Neural cell (in vitro differentiated cells): ENCODE data around the gene PIK3CG. TPM values are rescaled to one million over a fixed set of nuclear protein-coding genes. Genes with fewer than 3 reads are reported as not detected.

Source experiments
- H2AFZ ChIP-seq: fragments of 200-600, 300-800 bp; sonication (generic), shearing (Covaris generic); 2 replicates; pipeline ENCODE4 v1.6.0; 2014; ENCODE audit warnings: low read depth, mild to moderate bottlenecking, antibody characterized with exemption, low read length, moderate library complexity
- H3F3A ChIP-seq: fragments of 200-600 bp; shearing (Covaris generic); 2 replicates; pipeline ENCODE4 v1.6.1; 2016; ENCODE audit warnings: mild to moderate bottlenecking, moderate library complexity, mixed read lengths, antibody characterized with exemption, low read length; ENCODE audit not compliant: insufficient read depth, poor library complexity, severe bottlenecking
- H3K27ac ChIP-seq: fragments of 200-600, 300-800 bp; sonication (generic), shearing (Covaris generic); 2 replicates; pipeline ENCODE4 v1.5.1; 2014; ENCODE audit warnings: mild to moderate bottlenecking, low read length, moderate library complexity
- H3K27me3 ChIP-seq: fragments of 300-800, 200-600 bp; sonication (generic), shearing (Covaris generic); 2 replicates; pipeline ENCODE4 v1.6.0; 2014; ENCODE audit warnings: mild to moderate bottlenecking, low read depth, low read length, moderate library complexity; ENCODE audit not compliant: insufficient read depth
- H3K36me3 ChIP-seq: fragments of 300-800, 200-600 bp; sonication (generic), shearing (Covaris generic); 2 replicates; pipeline ENCODE4 v1.5.1; 2014; ENCODE audit warnings: mild to moderate bottlenecking, antibody characterized with exemption, low read length, moderate library complexity; ENCODE audit not compliant: insufficient read depth
- H3K4me2 ChIP-seq: fragments of 300-800, 200-600 bp; sonication (generic), shearing (Covaris generic); 2 replicates; pipeline ENCODE4 v1.6.0; 2014; ENCODE audit warnings: mild to moderate bottlenecking, low read length
- H3K4me3 ChIP-seq: fragments of 300-800, 200-600 bp; sonication (generic), shearing (Covaris generic); 2 replicates; pipeline ENCODE4 v1.5.1; 2014; ENCODE audit warnings: mild to moderate bottlenecking, low read length, moderate library complexity
- H3K79me2 ChIP-seq: fragments of 200-600 bp; shearing (Covaris generic); replicated peaks from 2 replicates; pipeline ENCODE4 v1.6.0; 2014; ENCODE audit warnings: mild to moderate bottlenecking, low read length, moderate library complexity; ENCODE audit not compliant: insufficient read depth
- H3K9ac ChIP-seq: fragments of 300-800, 200-600 bp; sonication (generic), shearing (Covaris generic); 2 replicates; pipeline ENCODE4 v1.6.1; 2016; ENCODE audit warnings: mild to moderate bottlenecking, low read length, mixed read lengths
- H3K9me2 ChIP-seq: fragments of 200-600 bp; shearing (Covaris generic); 2 replicates; pipeline ENCODE4 v1.6.1; 2016; ENCODE audit warnings: mild to moderate bottlenecking, low read length, mixed read lengths; ENCODE audit not compliant: insufficient read depth
- H3K9me3 ChIP-seq: fragments of 200-600, 300-800 bp; sonication (generic), shearing (Covaris generic); 2 replicates; pipeline ENCODE4 v1.6.1; 2016; ENCODE audit warnings: mild to moderate bottlenecking, mixed run types, low read length, moderate library complexity, mixed read lengths
- H4K20me1 ChIP-seq: fragments of 200-600 bp; shearing (Covaris generic); 2 replicates; pipeline ENCODE4 v1.6.1; 2016; ENCODE audit warnings: mild to moderate bottlenecking, mixed run types; ENCODE audit not compliant: insufficient read depth
- EP300 ChIP-seq: fragments of 450-650 bp; conservative IDR thresholded peaks from 2 replicates; pipeline ENCODE4 v1.6.1; 2014; ENCODE audit warnings: antibody characterized with exemption, mild to moderate bottlenecking, moderate library complexity; ENCODE audit not compliant: poor library complexity, severe bottlenecking
- EZH2 ChIP-seq: fragments of 200-600, 300-800 bp; shearing (Covaris generic), sonication (generic); IDR thresholded peaks from 2 replicates; pipeline ENCODE4 v1.6.1; 2014; ENCODE audit warnings: antibody characterized with exemption, low read length, borderline replicate concordance, mild to moderate bottlenecking; ENCODE audit not compliant: insufficient read depth, poor library complexity, severe bottlenecking
- MXI1 ChIP-seq: fragments of 450-650 bp; conservative IDR thresholded peaks from 2 replicates; pipeline ENCODE4 v1.6.1; 2014; ENCODE audit warnings: antibody characterized with exemption, mild to moderate bottlenecking; ENCODE audit not compliant: poor library complexity, severe bottlenecking
- POLR2AphosphoS5 ChIP-seq: IDR thresholded peaks from 2 replicates; pipeline ENCODE4 v1.6.1; 2012
- RAD21 ChIP-seq: fragments of 450-650 bp; conservative IDR thresholded peaks from 2 replicates; pipeline ENCODE4 v1.6.1; 2014; ENCODE audit warnings: antibody characterized with exemption, mild to moderate bottlenecking, moderate library complexity
- SMC3 ChIP-seq: fragments of 450-650 bp; conservative IDR thresholded peaks from 2 replicates; pipeline ENCODE4 v1.6.1; 2014; ENCODE audit warnings: antibody characterized with exemption, mild to moderate bottlenecking, moderate library complexity; ENCODE audit not compliant: poor library complexity
- TAF1 ChIP-seq: IDR thresholded peaks from 2 replicates; pipeline ENCODE4 v1.6.1; 2012; ENCODE audit warnings: low read depth
- polyA plus RNA-seq: library from polyadenylated mRNA; depleted of rRNA; stranded (reverse); fragments of >200 nt; gene quantifications from 2 replicates; pipeline ENCODE4 v1.2.3, GENCODE V29; 2014
- TF ChIP-seq, protein P1 (sequence below): IDR thresholded peaks from 2 replicates; pipeline ENCODE4 v1.6.1; 2012; ENCODE audit warnings: borderline replicate concordance
- TF ChIP-seq, protein P2 (sequence below): fragments of 450-650 bp; IDR thresholded peaks from 2 replicates; pipeline ENCODE4 v1.5.1; 2014; ENCODE audit warnings: antibody characterized with exemption, mild to moderate bottlenecking, moderate library complexity; ENCODE audit not compliant: poor library complexity, severe bottlenecking

PIK3CG gene
- polyA plus RNA-seq, 1 donor from 2014 or later = not detected

DNA sequence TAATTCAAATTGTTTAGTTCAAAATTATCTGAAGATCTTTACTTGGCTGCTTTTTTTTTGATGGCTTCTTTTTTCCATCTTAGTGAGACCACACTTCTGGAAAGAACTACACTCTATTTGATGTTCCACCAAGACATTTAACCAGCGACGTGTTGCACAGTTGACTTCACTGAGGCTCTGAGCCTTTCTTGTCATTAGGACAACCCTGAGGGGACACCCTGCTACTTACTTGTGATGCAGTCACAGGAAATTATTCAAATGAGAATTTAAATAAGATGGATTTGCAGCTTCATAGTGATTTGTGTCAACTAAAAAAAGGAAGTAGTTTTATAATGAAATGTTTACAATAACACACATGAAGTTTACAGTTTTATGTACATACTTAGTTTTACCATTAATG, 25.6 kb upstream of the PIK3CG start:
- Histone ChIP-seq H3K27ac (peak overlapping the region; percentile 11), H3K9me3 (no peaks in the 10 kb centered on the region), H2AFZ (no peak overlapping the region), H4K20me1 (no peaks in the 10 kb centered on the region), H3K79me2 (no peaks in the 10 kb centered on the region), H3K27me3 (no peaks in the 10 kb centered on the region), H3K4me3 (no peak overlapping the region), H3F3A (no peaks in the 10 kb centered on the region), H3K9ac (no peak overlapping the region), H3K9me2 (no peaks in the 10 kb centered on the region), H3K4me2 (no peak overlapping the region), H3K36me3 (no peaks in the 10 kb centered on the region)
- no peak for TF ChIP-seq EP300
- TF ChIP-seq, protein P1, sequence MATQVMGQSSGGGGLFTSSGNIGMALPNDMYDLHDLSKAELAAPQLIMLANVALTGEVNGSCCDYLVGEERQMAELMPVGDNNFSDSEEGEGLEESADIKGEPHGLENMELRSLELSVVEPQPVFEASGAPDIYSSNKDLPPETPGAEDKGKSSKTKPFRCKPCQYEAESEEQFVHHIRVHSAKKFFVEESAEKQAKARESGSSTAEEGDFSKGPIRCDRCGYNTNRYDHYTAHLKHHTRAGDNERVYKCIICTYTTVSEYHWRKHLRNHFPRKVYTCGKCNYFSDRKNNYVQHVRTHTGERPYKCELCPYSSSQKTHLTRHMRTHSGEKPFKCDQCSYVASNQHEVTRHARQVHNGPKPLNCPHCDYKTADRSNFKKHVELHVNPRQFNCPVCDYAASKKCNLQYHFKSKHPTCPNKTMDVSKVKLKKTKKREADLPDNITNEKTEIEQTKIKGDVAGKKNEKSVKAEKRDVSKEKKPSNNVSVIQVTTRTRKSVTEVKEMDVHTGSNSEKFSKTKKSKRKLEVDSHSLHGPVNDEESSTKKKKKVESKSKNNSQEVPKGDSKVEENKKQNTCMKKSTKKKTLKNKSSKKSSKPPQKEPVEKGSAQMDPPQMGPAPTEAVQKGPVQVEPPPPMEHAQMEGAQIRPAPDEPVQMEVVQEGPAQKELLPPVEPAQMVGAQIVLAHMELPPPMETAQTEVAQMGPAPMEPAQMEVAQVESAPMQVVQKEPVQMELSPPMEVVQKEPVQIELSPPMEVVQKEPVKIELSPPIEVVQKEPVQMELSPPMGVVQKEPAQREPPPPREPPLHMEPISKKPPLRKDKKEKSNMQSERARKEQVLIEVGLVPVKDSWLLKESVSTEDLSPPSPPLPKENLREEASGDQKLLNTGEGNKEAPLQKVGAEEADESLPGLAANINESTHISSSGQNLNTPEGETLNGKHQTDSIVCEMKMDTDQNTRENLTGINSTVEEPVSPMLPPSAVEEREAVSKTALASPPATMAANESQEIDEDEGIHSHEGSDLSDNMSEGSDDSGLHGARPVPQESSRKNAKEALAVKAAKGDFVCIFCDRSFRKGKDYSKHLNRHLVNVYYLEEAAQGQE = no peak
- no peak for TF ChIP-seq TAF1
- no peak for TF ChIP-seq SMC3
- TF ChIP-seq EZH2 = no peak
- TF ChIP-seq POLR2AphosphoS5 = no peak
- TF ChIP-seq, protein P2, sequence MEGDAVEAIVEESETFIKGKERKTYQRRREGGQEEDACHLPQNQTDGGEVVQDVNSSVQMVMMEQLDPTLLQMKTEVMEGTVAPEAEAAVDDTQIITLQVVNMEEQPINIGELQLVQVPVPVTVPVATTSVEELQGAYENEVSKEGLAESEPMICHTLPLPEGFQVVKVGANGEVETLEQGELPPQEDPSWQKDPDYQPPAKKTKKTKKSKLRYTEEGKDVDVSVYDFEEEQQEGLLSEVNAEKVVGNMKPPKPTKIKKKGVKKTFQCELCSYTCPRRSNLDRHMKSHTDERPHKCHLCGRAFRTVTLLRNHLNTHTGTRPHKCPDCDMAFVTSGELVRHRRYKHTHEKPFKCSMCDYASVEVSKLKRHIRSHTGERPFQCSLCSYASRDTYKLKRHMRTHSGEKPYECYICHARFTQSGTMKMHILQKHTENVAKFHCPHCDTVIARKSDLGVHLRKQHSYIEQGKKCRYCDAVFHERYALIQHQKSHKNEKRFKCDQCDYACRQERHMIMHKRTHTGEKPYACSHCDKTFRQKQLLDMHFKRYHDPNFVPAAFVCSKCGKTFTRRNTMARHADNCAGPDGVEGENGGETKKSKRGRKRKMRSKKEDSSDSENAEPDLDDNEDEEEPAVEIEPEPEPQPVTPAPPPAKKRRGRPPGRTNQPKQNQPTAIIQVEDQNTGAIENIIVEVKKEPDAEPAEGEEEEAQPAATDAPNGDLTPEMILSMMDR = no peak
- no peak for TF ChIP-seq RAD21
- no peak for TF ChIP-seq MXI1

DNA sequence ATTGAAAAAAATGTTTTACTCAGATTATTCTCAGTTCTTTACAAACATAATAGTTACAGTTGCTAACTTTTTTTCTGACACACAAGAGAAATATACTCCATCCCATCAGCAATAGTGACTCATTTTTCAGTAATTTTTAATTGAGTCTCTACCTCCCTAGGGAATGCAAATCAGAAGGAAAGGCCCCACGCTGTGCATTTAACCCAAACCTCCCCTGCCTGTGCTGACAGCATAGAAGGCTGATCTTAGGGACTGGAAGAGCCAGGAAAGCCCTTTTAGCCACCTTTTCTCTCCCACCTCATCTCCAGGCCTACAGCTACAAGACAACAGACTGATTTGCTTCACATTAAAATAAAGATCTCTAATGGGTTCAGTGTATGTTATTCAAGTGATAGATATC, 24.7 kb upstream of the PIK3CG start:
- no peaks in the 10 kb centered on the region for H3K9me2 ChIP-seq
- H3K79me2 ChIP-seq = no peaks in the 10 kb centered on the region
- no peaks in the 10 kb centered on the region for H3F3A ChIP-seq
- H4K20me1 ChIP-seq = no peaks in the 10 kb centered on the region
- H3K27ac ChIP-seq = no peak overlapping the region
- H3K9me3 ChIP-seq = no peaks in the 10 kb centered on the region
- no peaks in the 10 kb centered on the region for H3K36me3 ChIP-seq
- H3K9ac ChIP-seq = no peak overlapping the region
- no peaks in the 10 kb centered on the region for H3K27me3 ChIP-seq
- H3K4me3 ChIP-seq = no peak overlapping the region
- no peak overlapping the region for H2AFZ ChIP-seq
- TF ChIP-seq TAF1 = no peak
- TF ChIP-seq, protein P2 = no peak
- no peak for TF ChIP-seq POLR2AphosphoS5
- no peak for TF ChIP-seq SMC3
- no peak for TF ChIP-seq RAD21
- no peak for TF ChIP-seq EZH2
- no peak for TF ChIP-seq EP300
- TF ChIP-seq, protein P1 = no peak
- TF ChIP-seq MXI1 = no peak
- H3K4me2 ChIP-seq = no peak overlapping the region
